ENCODE data around the gene SIRPG. TPM values are rescaled to one million over a fixed set of nuclear protein-coding genes. Genes with fewer than 3 reads are reported as not detected.

SIRPG gene
- total and polyA plus RNA-seq, 4 donors, result 0.32 to 0.71 (median 0.42) TPM; not detected in 1

DNA sequence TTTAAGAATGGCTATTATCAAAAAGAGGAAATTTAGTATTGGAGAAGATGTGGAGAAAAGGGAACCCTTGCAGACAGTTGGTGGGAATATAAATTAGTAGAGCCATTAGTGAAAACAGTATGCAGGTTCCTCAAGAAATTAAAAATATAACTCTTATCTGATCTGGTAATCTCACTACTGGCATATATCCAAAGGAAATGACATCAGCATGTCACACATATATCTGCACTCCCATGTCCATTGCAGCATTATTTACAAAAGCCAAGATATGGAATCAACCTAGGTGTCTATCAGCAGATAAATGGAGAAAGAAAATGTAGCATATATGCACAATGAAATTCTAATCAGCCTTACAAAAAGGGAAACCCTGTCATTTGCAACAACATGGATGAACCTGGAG is 2.6 kb downstream of the SIRPG start:
- Histone ChIP-seq H3K27ac (ENCODE audit: low read depth in 1 of 2, low read length in 2 of 2) (no peak overlapping the region), H3K4me3 (ENCODE audit: low read depth in 1 of 3, low read length in 3 of 3) (no peak overlapping the region), H3K4me1 (ENCODE audit: control insufficient read depth in 4 of 4, insufficient read depth in 4 of 4, low read length in 3 of 4) (no peaks in the 10 kb centered on the region), H3K9me3 (ENCODE audit: control insufficient read depth in 4 of 4, low read length in 3 of 4) (no peaks in the 10 kb centered on the region), H3K9ac (ENCODE audit: low read depth in 1 of 2, low read length in 2 of 2) (no peak overlapping the region), H3K27me3 (ENCODE audit: control insufficient read depth in 4 of 4, insufficient read depth in 4 of 4, low read length in 3 of 4) (peaks cover 0 to 3% (median 0%) of the 10 kb centered on the region in 4 donors), H3K36me3 (ENCODE audit: control insufficient read depth in 4 of 4, insufficient read depth in 3 of 4, low read depth in 1 of 4, low read length in 3 of 4) (no peaks in the 10 kb centered on the region)
- TF ChIP-seq, protein P1, sequence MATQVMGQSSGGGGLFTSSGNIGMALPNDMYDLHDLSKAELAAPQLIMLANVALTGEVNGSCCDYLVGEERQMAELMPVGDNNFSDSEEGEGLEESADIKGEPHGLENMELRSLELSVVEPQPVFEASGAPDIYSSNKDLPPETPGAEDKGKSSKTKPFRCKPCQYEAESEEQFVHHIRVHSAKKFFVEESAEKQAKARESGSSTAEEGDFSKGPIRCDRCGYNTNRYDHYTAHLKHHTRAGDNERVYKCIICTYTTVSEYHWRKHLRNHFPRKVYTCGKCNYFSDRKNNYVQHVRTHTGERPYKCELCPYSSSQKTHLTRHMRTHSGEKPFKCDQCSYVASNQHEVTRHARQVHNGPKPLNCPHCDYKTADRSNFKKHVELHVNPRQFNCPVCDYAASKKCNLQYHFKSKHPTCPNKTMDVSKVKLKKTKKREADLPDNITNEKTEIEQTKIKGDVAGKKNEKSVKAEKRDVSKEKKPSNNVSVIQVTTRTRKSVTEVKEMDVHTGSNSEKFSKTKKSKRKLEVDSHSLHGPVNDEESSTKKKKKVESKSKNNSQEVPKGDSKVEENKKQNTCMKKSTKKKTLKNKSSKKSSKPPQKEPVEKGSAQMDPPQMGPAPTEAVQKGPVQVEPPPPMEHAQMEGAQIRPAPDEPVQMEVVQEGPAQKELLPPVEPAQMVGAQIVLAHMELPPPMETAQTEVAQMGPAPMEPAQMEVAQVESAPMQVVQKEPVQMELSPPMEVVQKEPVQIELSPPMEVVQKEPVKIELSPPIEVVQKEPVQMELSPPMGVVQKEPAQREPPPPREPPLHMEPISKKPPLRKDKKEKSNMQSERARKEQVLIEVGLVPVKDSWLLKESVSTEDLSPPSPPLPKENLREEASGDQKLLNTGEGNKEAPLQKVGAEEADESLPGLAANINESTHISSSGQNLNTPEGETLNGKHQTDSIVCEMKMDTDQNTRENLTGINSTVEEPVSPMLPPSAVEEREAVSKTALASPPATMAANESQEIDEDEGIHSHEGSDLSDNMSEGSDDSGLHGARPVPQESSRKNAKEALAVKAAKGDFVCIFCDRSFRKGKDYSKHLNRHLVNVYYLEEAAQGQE (IDR thresholded peaks at IDR 0.05), result no peak
- TF ChIP-seq JUND (IDR thresholded peaks at IDR 0.05) (no peak), YY1 (IDR thresholded peaks at IDR 0.05) (no peak), FOXA2 (IDR thresholded peaks at IDR 0.05) (no peak), SP1 (IDR thresholded peaks at IDR 0.05) (no peak), HNF4A (conservative IDR thresholded peaks at IDR 0.05) (no peak), EGR1 (IDR thresholded peaks at IDR 0.05; ENCODE audit: low read depth in 2 of 2) (no peak), RAD21 (IDR thresholded peaks at IDR 0.05) (no peak), GABPA (IDR thresholded peaks at IDR 0.05 in 1 of 2, conservative IDR thresholded peaks at IDR 0.05 in 1 of 2) (no peak), FOXA1 (IDR thresholded peaks at IDR 0.05) (no peak), RXRA (IDR thresholded peaks at IDR 0.05) (no peak), TAF1 (conservative IDR thresholded peaks at IDR 0.05) (no peak), HNF4G (IDR thresholded peaks at IDR 0.05) (no peak), NR2F2 (IDR thresholded peaks at IDR 0.05) (no peak)
- TF ChIP-seq, protein P2, sequence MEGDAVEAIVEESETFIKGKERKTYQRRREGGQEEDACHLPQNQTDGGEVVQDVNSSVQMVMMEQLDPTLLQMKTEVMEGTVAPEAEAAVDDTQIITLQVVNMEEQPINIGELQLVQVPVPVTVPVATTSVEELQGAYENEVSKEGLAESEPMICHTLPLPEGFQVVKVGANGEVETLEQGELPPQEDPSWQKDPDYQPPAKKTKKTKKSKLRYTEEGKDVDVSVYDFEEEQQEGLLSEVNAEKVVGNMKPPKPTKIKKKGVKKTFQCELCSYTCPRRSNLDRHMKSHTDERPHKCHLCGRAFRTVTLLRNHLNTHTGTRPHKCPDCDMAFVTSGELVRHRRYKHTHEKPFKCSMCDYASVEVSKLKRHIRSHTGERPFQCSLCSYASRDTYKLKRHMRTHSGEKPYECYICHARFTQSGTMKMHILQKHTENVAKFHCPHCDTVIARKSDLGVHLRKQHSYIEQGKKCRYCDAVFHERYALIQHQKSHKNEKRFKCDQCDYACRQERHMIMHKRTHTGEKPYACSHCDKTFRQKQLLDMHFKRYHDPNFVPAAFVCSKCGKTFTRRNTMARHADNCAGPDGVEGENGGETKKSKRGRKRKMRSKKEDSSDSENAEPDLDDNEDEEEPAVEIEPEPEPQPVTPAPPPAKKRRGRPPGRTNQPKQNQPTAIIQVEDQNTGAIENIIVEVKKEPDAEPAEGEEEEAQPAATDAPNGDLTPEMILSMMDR (IDR thresholded peaks at IDR 0.05; ENCODE audit: low read depth, low read length, missing input control), result no peak
- TF ChIP-seq, protein P3, sequence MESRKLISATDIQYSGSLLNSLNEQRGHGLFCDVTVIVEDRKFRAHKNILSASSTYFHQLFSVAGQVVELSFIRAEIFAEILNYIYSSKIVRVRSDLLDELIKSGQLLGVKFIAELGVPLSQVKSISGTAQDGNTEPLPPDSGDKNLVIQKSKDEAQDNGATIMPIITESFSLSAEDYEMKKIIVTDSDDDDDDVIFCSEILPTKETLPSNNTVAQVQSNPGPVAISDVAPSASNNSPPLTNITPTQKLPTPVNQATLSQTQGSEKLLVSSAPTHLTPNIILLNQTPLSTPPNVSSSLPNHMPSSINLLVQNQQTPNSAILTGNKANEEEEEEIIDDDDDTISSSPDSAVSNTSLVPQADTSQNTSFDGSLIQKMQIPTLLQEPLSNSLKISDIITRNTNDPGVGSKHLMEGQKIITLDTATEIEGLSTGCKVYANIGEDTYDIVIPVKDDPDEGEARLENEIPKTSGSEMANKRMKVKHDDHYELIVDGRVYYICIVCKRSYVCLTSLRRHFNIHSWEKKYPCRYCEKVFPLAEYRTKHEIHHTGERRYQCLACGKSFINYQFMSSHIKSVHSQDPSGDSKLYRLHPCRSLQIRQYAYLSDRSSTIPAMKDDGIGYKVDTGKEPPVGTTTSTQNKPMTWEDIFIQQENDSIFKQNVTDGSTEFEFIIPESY (IDR thresholded peaks at IDR 0.05), result no peak
- TF ChIP-seq, protein P4, sequence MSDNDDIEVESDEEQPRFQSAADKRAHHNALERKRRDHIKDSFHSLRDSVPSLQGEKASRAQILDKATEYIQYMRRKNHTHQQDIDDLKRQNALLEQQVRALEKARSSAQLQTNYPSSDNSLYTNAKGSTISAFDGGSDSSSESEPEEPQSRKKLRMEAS (IDR thresholded peaks at IDR 0.05), result no peak
- TF ChIP-seq, protein P5, sequence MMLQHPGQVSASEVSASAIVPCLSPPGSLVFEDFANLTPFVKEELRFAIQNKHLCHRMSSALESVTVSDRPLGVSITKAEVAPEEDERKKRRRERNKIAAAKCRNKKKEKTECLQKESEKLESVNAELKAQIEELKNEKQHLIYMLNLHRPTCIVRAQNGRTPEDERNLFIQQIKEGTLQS (IDR thresholded peaks at IDR 0.05), result no peak
- no peak for DNase-seq (ENCODE audit: low spot score)

Measured in liver (tissue), 9 donors.